Neural cell (in vitro differentiated cells): Measurements from ENCODE around the gene GSC. TPM values are rescaled to one million over a fixed set of nuclear protein-coding genes. Genes with fewer than 3 reads are reported as not detected.
"Not testable (repeated sequence)": the region's sequence is repeated elsewhere in the genome, so short reads cannot be mapped to it uniquely, and the experiment has no call there.

Source experiments
- H2AFZ ChIP-seq: fragments of 200-600, 300-800 bp; sonication (generic), shearing (Covaris generic); 2 replicates; pipeline ENCODE4 v1.6.0; 2014; ENCODE audit warnings: low read depth, mild to moderate bottlenecking, antibody characterized with exemption, low read length, moderate library complexity
- H3F3A ChIP-seq: fragments of 200-600 bp; shearing (Covaris generic); 2 replicates; pipeline ENCODE4 v1.6.1; 2016; ENCODE audit warnings: mild to moderate bottlenecking, moderate library complexity, mixed read lengths, antibody characterized with exemption, low read length; ENCODE audit not compliant: insufficient read depth, poor library complexity, severe bottlenecking
- H3K27ac ChIP-seq: fragments of 200-600, 300-800 bp; sonication (generic), shearing (Covaris generic); 2 replicates; pipeline ENCODE4 v1.5.1; 2014; ENCODE audit warnings: mild to moderate bottlenecking, low read length, moderate library complexity
- H3K27me3 ChIP-seq: fragments of 300-800, 200-600 bp; sonication (generic), shearing (Covaris generic); 2 replicates; pipeline ENCODE4 v1.6.0; 2014; ENCODE audit warnings: mild to moderate bottlenecking, low read depth, low read length, moderate library complexity; ENCODE audit not compliant: insufficient read depth
- H3K36me3 ChIP-seq: fragments of 300-800, 200-600 bp; sonication (generic), shearing (Covaris generic); 2 replicates; pipeline ENCODE4 v1.5.1; 2014; ENCODE audit warnings: mild to moderate bottlenecking, antibody characterized with exemption, low read length, moderate library complexity; ENCODE audit not compliant: insufficient read depth
- H3K4me2 ChIP-seq: fragments of 300-800, 200-600 bp; sonication (generic), shearing (Covaris generic); 2 replicates; pipeline ENCODE4 v1.6.0; 2014; ENCODE audit warnings: mild to moderate bottlenecking, low read length
- H3K4me3 ChIP-seq: fragments of 300-800, 200-600 bp; sonication (generic), shearing (Covaris generic); 2 replicates; pipeline ENCODE4 v1.5.1; 2014; ENCODE audit warnings: mild to moderate bottlenecking, low read length, moderate library complexity
- H3K79me2 ChIP-seq: fragments of 200-600 bp; shearing (Covaris generic); replicated peaks from 2 replicates; pipeline ENCODE4 v1.6.0; 2014; ENCODE audit warnings: mild to moderate bottlenecking, low read length, moderate library complexity; ENCODE audit not compliant: insufficient read depth
- H3K9ac ChIP-seq: fragments of 300-800, 200-600 bp; sonication (generic), shearing (Covaris generic); 2 replicates; pipeline ENCODE4 v1.6.1; 2016; ENCODE audit warnings: mild to moderate bottlenecking, low read length, mixed read lengths
- H3K9me2 ChIP-seq: fragments of 200-600 bp; shearing (Covaris generic); 2 replicates; pipeline ENCODE4 v1.6.1; 2016; ENCODE audit warnings: mild to moderate bottlenecking, low read length, mixed read lengths; ENCODE audit not compliant: insufficient read depth
- H3K9me3 ChIP-seq: fragments of 200-600, 300-800 bp; sonication (generic), shearing (Covaris generic); 2 replicates; pipeline ENCODE4 v1.6.1; 2016; ENCODE audit warnings: mild to moderate bottlenecking, mixed run types, low read length, moderate library complexity, mixed read lengths
- H4K20me1 ChIP-seq: fragments of 200-600 bp; shearing (Covaris generic); 2 replicates; pipeline ENCODE4 v1.6.1; 2016; ENCODE audit warnings: mild to moderate bottlenecking, mixed run types; ENCODE audit not compliant: insufficient read depth
- EP300 ChIP-seq: fragments of 450-650 bp; conservative IDR thresholded peaks from 2 replicates; pipeline ENCODE4 v1.6.1; 2014; ENCODE audit warnings: antibody characterized with exemption, mild to moderate bottlenecking, moderate library complexity; ENCODE audit not compliant: poor library complexity, severe bottlenecking
- EZH2 ChIP-seq: fragments of 200-600, 300-800 bp; shearing (Covaris generic), sonication (generic); IDR thresholded peaks from 2 replicates; pipeline ENCODE4 v1.6.1; 2014; ENCODE audit warnings: antibody characterized with exemption, low read length, borderline replicate concordance, mild to moderate bottlenecking; ENCODE audit not compliant: insufficient read depth, poor library complexity, severe bottlenecking
- MXI1 ChIP-seq: fragments of 450-650 bp; conservative IDR thresholded peaks from 2 replicates; pipeline ENCODE4 v1.6.1; 2014; ENCODE audit warnings: antibody characterized with exemption, mild to moderate bottlenecking; ENCODE audit not compliant: poor library complexity, severe bottlenecking
- POLR2AphosphoS5 ChIP-seq: IDR thresholded peaks from 2 replicates; pipeline ENCODE4 v1.6.1; 2012
- RAD21 ChIP-seq: fragments of 450-650 bp; conservative IDR thresholded peaks from 2 replicates; pipeline ENCODE4 v1.6.1; 2014; ENCODE audit warnings: antibody characterized with exemption, mild to moderate bottlenecking, moderate library complexity
- SMC3 ChIP-seq: fragments of 450-650 bp; conservative IDR thresholded peaks from 2 replicates; pipeline ENCODE4 v1.6.1; 2014; ENCODE audit warnings: antibody characterized with exemption, mild to moderate bottlenecking, moderate library complexity; ENCODE audit not compliant: poor library complexity
- TAF1 ChIP-seq: IDR thresholded peaks from 2 replicates; pipeline ENCODE4 v1.6.1; 2012; ENCODE audit warnings: low read depth
- polyA plus RNA-seq: library from polyadenylated mRNA; depleted of rRNA; stranded (reverse); fragments of >200 nt; gene quantifications from 2 replicates; pipeline ENCODE4 v1.2.3, GENCODE V29; 2014
- TF ChIP-seq, protein P1 (sequence below): IDR thresholded peaks from 2 replicates; pipeline ENCODE4 v1.6.1; 2012; ENCODE audit warnings: borderline replicate concordance
- TF ChIP-seq, protein P2 (sequence below): fragments of 450-650 bp; IDR thresholded peaks from 2 replicates; pipeline ENCODE4 v1.5.1; 2014; ENCODE audit warnings: antibody characterized with exemption, mild to moderate bottlenecking, moderate library complexity; ENCODE audit not compliant: poor library complexity, severe bottlenecking

The GSC gene
- polyA plus RNA-seq, 1 donor from 2014 or later, result 0.45 TPM

DNA sequence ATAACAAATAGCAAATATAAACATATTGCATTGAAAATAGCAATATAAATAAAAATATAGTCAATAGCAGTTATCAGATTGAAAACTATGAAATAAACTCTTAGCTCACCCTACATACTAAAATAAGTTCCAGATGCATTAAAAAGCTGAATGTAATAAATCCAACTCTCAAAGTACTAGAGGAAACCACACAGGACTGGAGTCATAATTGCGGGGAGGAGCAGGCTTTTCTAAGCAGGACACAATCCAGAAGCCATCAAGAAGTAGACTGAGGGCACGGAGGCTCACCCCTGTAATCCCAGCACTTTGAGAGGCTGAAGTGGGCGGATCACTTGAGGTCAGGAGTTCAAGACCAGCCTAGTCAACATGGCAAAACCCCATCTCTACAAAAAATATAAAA, 22.2 kb downstream of the GSC start:
- Histone ChIP-seq H3K79me2 (no peaks in the 10 kb centered on the region), H3K9ac (no peak overlapping the region)
- TF ChIP-seq EP300 (no peak), MXI1 (no peak), TAF1 (no peak), EZH2 (no peak), POLR2AphosphoS5 (no peak), RAD21 (no peak), SMC3 (no peak)
- TF ChIP-seq, protein P1, sequence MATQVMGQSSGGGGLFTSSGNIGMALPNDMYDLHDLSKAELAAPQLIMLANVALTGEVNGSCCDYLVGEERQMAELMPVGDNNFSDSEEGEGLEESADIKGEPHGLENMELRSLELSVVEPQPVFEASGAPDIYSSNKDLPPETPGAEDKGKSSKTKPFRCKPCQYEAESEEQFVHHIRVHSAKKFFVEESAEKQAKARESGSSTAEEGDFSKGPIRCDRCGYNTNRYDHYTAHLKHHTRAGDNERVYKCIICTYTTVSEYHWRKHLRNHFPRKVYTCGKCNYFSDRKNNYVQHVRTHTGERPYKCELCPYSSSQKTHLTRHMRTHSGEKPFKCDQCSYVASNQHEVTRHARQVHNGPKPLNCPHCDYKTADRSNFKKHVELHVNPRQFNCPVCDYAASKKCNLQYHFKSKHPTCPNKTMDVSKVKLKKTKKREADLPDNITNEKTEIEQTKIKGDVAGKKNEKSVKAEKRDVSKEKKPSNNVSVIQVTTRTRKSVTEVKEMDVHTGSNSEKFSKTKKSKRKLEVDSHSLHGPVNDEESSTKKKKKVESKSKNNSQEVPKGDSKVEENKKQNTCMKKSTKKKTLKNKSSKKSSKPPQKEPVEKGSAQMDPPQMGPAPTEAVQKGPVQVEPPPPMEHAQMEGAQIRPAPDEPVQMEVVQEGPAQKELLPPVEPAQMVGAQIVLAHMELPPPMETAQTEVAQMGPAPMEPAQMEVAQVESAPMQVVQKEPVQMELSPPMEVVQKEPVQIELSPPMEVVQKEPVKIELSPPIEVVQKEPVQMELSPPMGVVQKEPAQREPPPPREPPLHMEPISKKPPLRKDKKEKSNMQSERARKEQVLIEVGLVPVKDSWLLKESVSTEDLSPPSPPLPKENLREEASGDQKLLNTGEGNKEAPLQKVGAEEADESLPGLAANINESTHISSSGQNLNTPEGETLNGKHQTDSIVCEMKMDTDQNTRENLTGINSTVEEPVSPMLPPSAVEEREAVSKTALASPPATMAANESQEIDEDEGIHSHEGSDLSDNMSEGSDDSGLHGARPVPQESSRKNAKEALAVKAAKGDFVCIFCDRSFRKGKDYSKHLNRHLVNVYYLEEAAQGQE, result no peak
- TF ChIP-seq, protein P2, sequence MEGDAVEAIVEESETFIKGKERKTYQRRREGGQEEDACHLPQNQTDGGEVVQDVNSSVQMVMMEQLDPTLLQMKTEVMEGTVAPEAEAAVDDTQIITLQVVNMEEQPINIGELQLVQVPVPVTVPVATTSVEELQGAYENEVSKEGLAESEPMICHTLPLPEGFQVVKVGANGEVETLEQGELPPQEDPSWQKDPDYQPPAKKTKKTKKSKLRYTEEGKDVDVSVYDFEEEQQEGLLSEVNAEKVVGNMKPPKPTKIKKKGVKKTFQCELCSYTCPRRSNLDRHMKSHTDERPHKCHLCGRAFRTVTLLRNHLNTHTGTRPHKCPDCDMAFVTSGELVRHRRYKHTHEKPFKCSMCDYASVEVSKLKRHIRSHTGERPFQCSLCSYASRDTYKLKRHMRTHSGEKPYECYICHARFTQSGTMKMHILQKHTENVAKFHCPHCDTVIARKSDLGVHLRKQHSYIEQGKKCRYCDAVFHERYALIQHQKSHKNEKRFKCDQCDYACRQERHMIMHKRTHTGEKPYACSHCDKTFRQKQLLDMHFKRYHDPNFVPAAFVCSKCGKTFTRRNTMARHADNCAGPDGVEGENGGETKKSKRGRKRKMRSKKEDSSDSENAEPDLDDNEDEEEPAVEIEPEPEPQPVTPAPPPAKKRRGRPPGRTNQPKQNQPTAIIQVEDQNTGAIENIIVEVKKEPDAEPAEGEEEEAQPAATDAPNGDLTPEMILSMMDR, result no peak

DNA sequence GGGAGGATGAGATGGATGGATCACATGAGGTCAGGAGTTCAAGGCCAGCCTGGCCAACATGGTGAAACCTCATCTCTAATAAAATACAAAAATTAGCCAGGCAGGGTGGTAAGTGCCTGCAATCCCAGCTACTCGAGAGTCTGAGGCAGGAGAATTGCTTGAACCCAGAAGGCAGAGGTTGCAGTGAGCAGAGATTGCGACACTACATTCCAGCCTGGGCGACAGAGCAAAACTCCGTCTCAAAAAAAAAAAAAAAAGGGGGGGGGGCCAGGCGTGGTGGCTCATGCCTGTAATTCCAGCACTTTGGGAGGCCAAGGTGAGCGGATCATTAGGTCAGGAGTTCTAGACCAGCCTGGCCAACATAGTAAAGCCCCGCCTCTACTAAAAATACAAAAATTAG, 22.8 kb downstream of the GSC start:
- H3K27ac ChIP-seq, H3K4me2 ChIP-seq, H3K9me2 ChIP-seq, H3K4me3 ChIP-seq, H3K27me3 ChIP-seq, H3K9me3 ChIP-seq, H3K36me3 ChIP-seq, H3K79me2 ChIP-seq, H4K20me1 ChIP-seq, H2AFZ ChIP-seq, H3K9ac ChIP-seq, H3F3A ChIP-seq: not testable (repeated sequence)

More for the DNA sequence above, 22.2 kb downstream of the GSC start:
- Histone ChIP-seq H3K27me3 (no peaks in the 10 kb centered on the region), H4K20me1 (no peaks in the 10 kb centered on the region), H3K9me3 (no peaks in the 10 kb centered on the region), H3F3A (no peaks in the 10 kb centered on the region), H3K36me3 (no peaks in the 10 kb centered on the region), H3K27ac (no peak overlapping the region), H3K4me3 (no peak overlapping the region), H3K9me2 (no peaks in the 10 kb centered on the region), H2AFZ (no peak overlapping the region), H3K4me2 (no peak overlapping the region)

DNA sequence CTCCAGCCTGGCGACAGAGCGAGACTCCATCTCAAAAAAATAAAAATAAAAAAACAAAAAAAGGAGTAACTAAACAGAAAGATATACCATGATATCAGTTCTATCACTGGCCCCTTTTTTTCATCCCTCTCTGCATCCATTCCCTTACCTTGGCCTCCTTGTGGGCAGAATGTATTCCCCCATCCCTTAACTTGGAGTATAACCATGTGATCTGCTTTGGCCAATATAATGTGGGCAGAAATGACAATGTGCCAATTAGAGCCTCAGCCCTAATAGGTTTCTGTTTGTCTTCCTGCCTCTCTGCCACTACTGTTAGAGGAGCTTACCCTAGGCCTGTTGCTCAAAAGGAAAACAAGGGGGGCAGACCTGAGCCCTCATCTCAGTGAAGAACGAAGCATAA, 23.8 kb downstream of the GSC start:
- Histone ChIP-seq H3K9ac (no peak overlapping the region), H3K9me2 (no peaks in the 10 kb centered on the region), H3K79me2 (no peaks in the 10 kb centered on the region), H4K20me1 (no peaks in the 10 kb centered on the region), H3K4me3 (no peak overlapping the region), H3K27ac (no peak overlapping the region), H3K9me3 (no peaks in the 10 kb centered on the region), H3K4me2 (no peak overlapping the region), H3F3A (no peaks in the 10 kb centered on the region), H2AFZ (no peak overlapping the region), H3K27me3 (no peaks in the 10 kb centered on the region), H3K36me3 (no peaks in the 10 kb centered on the region)
- TF ChIP-seq EP300, result no peak
- TF ChIP-seq, protein P2, result no peak
- TF ChIP-seq MXI1, result no peak
- TF ChIP-seq POLR2AphosphoS5, result no peak
- TF ChIP-seq TAF1, result no peak
- TF ChIP-seq RAD21, result no peak
- TF ChIP-seq, protein P1, result no peak
- TF ChIP-seq EZH2, result no peak
- no peak for TF ChIP-seq SMC3
